ENCODE measurements around the gene GALNT12. TPM values are rescaled to one million over a fixed set of nuclear protein-coding genes. Genes with fewer than 3 reads are reported as not detected.

The GALNT12 gene
- total RNA-seq, 3 donors from 2014 or later = 2.6 to 6.6 (median 3.9) TPM

- no peak for DNase-seq (ENCODE audit: low spot score in 2 of 2)
- intact Hi-C loops (cut with DNase I; ENCODE audit: low total_unique reads) = no loop called here
- H3K36me3 ChIP-seq = no peaks in the 10 kb centered on the region
- H3K4me1 ChIP-seq = no peaks in the 10 kb centered on the region
- TF ChIP-seq CTCF (IDR thresholded peaks at IDR 0.05) (no peak), POLR2AphosphoS5 (IDR thresholded peaks at IDR 0.05) (no peak), POLR2A (IDR thresholded peaks at IDR 0.05) (no peak)
- H3K9me3 ChIP-seq = no peaks in the 10 kb centered on the region
- no peaks in the 10 kb centered on the region for H3K27me3 ChIP-seq
- H3K27ac ChIP-seq = no peak overlapping the region
- no peak overlapping the region for H3K4me3 ChIP-seq
Observed at GRCh38 chr9:98789483-98790133, 17.9 kb upstream of the GALNT12 start.

GRCh38 chr9:98790134-98790841, 17.2 kb upstream of the GALNT12 start:
- no peak for DNase-seq (ENCODE audit: low spot score in 2 of 2)
- Histone ChIP-seq H3K36me3 (no peaks in the 10 kb centered on the region), H3K27ac (no peak overlapping the region), H3K9me3 (no peaks in the 10 kb centered on the region), H3K27me3 (no peaks in the 10 kb centered on the region), H3K4me1 (no peaks in the 10 kb centered on the region), H3K4me3 (no peak overlapping the region)
- intact Hi-C loops (cut with DNase I; ENCODE audit: low total_unique reads) = no loop called here
- TF ChIP-seq CTCF (IDR thresholded peaks at IDR 0.05) = no peak
- TF ChIP-seq POLR2A (IDR thresholded peaks at IDR 0.05) = no peak
- TF ChIP-seq POLR2AphosphoS5 (IDR thresholded peaks at IDR 0.05) = no peak

- no peaks in the 10 kb centered on the region for H3K4me1 ChIP-seq
- intact Hi-C loops (cut with DNase I; ENCODE audit: low total_unique reads) = no loop called here
- no peaks in the 10 kb centered on the region for H3K36me3 ChIP-seq
- H3K27ac ChIP-seq = no peak overlapping the region
- peak; percentile 71 to 77 for DNase-seq (ENCODE audit: low spot score in 2 of 2)
- TF ChIP-seq POLR2AphosphoS5 (IDR thresholded peaks at IDR 0.05) = peak; percentile 56 to 97 (median 68)
- TF ChIP-seq POLR2A (IDR thresholded peaks at IDR 0.05) = no peak
- TF ChIP-seq CTCF (IDR thresholded peaks at IDR 0.05) = peak; percentile 96 to 99 (median 99)
- no peak overlapping the region for H3K4me3 ChIP-seq
- H3K9me3 ChIP-seq = no peaks in the 10 kb centered on the region
- H3K27me3 ChIP-seq = no peaks in the 10 kb centered on the region
Observed at GRCh38 chr9:98790842-98791607, 16.4 kb upstream of the GALNT12 start.

- H3K4me3 ChIP-seq = no peak overlapping the region
- no peak for TF ChIP-seq POLR2A (IDR thresholded peaks at IDR 0.05)
- no peak for TF ChIP-seq POLR2AphosphoS5 (IDR thresholded peaks at IDR 0.05)
- TF ChIP-seq CTCF (IDR thresholded peaks at IDR 0.05) = no peak
- intact Hi-C loops (cut with DNase I; ENCODE audit: low total_unique reads) = no loop called here
- H3K27ac ChIP-seq = no peak overlapping the region
- peaks cover 0 to 3% of the 10 kb centered on the region in 2 donors for H3K27me3 ChIP-seq
- H3K9me3 ChIP-seq = no peaks in the 10 kb centered on the region
- DNase-seq (ENCODE audit: low spot score in 2 of 2) = no peak
- H3K36me3 ChIP-seq = no peaks in the 10 kb centered on the region
- no peaks in the 10 kb centered on the region for H3K4me1 ChIP-seq
Observed at GRCh38 chr9:98791608-98792490, 15.6 kb upstream of the GALNT12 start.

Data from breast epithelium (tissue), 4 donors.